ENCODE results near the gene CLCN7. TPM values are rescaled to one million over a fixed set of nuclear protein-coding genes. Genes with fewer than 3 reads are reported as not detected.

Gene CLCN7
- total and polyA plus RNA-seq, 2 of the 13 experiments (the other 11 are each of a cell fraction or from before 2014, with no cell fraction given), result 24.6 to 25.1 TPM

DNA sequence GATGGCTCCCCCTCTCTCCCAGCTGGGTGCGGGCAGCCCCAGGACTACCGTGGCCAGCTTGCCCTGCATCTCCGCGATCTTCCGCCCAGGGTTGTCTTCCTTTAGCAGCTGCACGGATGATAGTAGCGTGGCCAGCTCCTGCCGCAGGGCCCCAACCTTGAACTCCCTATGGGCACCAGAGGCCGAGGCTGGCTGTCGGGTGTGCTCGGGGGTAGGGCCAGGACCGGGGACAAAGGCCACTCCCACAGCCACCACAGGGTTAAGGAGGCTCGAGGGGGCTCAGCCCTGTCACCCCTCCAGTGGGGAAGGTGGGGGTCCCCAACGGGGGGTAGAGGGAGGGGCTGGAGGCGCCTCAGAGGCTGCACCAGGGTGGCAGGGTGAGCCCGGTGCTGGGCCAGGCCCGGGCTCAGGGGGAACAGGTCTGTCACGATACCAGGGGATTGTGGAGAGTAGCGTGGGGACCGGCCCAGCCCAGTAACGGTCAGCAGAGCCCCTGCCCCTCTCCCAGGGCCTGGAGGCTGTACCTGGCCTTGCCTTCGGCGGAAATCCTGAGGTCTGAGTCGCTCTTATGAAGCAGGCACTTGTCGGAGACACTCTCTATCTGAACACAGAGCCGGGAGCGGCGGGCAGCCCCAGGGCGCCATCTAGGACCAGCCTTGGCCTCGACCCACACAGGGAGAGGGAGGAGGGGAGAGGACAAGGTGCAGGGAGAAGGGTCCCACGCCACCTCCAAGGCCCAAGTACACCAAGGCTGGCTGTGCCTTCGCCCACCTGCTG, 38.7 kb downstream of the CLCN7 start (continued):
- TF ChIP-seq, protein P1, sequence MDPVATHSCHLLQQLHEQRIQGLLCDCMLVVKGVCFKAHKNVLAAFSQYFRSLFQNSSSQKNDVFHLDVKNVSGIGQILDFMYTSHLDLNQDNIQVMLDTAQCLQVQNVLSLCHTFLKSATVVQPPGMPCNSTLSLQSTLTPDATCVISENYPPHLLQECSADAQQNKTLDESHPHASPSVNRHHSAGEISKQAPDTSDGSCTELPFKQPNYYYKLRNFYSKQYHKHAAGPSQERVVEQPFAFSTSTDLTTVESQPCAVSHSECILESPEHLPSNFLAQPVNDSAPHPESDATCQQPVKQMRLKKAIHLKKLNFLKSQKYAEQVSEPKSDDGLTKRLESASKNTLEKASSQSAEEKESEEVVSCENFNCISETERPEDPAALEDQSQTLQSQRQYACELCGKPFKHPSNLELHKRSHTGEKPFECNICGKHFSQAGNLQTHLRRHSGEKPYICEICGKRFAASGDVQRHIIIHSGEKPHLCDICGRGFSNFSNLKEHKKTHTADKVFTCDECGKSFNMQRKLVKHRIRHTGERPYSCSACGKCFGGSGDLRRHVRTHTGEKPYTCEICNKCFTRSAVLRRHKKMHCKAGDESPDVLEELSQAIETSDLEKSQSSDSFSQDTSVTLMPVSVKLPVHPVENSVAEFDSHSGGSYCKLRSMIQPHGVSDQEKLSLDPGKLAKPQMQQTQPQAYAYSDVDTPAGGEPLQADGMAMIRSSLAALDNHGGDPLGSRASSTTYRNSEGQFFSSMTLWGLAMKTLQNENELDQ (CRISPR knock-in tag; IDR thresholded peaks at IDR 0.05; ENCODE audit: borderline replicate concordance), result no peak
- TF ChIP-seq, protein P2, sequence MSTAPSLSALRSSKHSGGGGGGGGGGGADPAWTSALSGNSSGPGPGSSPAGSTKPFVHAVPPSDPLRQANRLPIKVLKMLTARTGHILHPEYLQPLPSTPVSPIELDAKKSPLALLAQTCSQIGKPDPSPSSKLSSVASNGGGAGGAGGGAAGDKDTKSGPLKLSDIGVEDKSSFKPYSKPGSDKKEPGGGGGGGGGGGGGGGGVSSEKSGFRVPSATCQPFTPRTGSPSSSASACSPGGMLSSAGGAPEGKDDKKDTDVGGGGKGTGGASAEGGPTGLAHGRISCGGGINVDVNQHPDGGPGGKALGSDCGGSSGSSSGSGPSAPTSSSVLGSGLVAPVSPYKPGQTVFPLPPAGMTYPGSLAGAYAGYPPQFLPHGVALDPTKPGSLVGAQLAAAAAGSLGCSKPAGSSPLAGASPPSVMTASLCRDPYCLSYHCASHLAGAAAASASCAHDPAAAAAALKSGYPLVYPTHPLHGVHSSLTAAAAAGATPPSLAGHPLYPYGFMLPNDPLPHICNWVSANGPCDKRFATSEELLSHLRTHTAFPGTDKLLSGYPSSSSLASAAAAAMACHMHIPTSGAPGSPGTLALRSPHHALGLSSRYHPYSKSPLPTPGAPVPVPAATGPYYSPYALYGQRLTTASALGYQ (CRISPR knock-in tag; IDR thresholded peaks at IDR 0.05), result no peak
- TF ChIP-seq, protein P3, sequence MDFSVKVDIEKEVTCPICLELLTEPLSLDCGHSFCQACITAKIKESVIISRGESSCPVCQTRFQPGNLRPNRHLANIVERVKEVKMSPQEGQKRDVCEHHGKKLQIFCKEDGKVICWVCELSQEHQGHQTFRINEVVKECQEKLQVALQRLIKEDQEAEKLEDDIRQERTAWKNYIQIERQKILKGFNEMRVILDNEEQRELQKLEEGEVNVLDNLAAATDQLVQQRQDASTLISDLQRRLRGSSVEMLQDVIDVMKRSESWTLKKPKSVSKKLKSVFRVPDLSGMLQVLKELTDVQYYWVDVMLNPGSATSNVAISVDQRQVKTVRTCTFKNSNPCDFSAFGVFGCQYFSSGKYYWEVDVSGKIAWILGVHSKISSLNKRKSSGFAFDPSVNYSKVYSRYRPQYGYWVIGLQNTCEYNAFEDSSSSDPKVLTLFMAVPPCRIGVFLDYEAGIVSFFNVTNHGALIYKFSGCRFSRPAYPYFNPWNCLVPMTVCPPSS (IDR thresholded peaks at IDR 0.05), result no peak
- no peak for TF ChIP-seq TSC22D2 (CRISPR knock-in tag; IDR thresholded peaks at IDR 0.05; ENCODE audit: borderline replicate concordance)
- TF ChIP-seq, protein P4, sequence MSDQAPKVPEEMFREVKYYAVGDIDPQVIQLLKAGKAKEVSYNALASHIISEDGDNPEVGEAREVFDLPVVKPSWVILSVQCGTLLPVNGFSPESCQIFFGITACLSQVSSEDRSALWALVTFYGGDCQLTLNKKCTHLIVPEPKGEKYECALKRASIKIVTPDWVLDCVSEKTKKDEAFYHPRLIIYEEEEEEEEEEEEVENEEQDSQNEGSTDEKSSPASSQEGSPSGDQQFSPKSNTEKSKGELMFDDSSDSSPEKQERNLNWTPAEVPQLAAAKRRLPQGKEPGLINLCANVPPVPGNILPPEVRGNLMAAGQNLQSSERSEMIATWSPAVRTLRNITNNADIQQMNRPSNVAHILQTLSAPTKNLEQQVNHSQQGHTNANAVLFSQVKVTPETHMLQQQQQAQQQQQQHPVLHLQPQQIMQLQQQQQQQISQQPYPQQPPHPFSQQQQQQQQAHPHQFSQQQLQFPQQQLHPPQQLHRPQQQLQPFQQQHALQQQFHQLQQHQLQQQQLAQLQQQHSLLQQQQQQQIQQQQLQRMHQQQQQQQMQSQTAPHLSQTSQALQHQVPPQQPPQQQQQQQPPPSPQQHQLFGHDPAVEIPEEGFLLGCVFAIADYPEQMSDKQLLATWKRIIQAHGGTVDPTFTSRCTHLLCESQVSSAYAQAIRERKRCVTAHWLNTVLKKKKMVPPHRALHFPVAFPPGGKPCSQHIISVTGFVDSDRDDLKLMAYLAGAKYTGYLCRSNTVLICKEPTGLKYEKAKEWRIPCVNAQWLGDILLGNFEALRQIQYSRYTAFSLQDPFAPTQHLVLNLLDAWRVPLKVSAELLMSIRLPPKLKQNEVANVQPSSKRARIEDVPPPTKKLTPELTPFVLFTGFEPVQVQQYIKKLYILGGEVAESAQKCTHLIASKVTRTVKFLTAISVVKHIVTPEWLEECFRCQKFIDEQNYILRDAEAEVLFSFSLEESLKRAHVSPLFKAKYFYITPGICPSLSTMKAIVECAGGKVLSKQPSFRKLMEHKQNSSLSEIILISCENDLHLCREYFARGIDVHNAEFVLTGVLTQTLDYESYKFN (CRISPR knock-in tag; conservative IDR thresholded peaks at IDR 0.05), result peak; percentile 30; the same call in 1 of the 2 replicates
- no peak for TF ChIP-seq NFYB (CRISPR knock-in tag; IDR thresholded peaks at IDR 0.05)
- no peak for TF ChIP-seq ZNF180 (CRISPR knock-in tag; IDR thresholded peaks at IDR 0.05; ENCODE audit: borderline replicate concordance, low read depth)
- TF ChIP-seq ZNF496 (CRISPR knock-in tag; IDR thresholded peaks at IDR 0.05; ENCODE audit: insufficient replicate concordance), result no peak
- no peak for TF ChIP-seq ISL2 (CRISPR knock-in tag; IDR thresholded peaks at IDR 0.05)
- TF ChIP-seq ZNF788 (CRISPR knock-in tag; IDR thresholded peaks at IDR 0.05; ENCODE audit: borderline replicate concordance), result 0 out of 2 replicates have a peak, but pooled peaks have one; percentile 54
- TF ChIP-seq ZNF619 (CRISPR knock-in tag; IDR thresholded peaks at IDR 0.05), result no peak
- TF ChIP-seq ARID2 (CRISPR knock-in tag; IDR thresholded peaks at IDR 0.05; ENCODE audit: borderline replicate concordance), result no peak
- TF ChIP-seq SIX4 (CRISPR knock-in tag; IDR thresholded peaks at IDR 0.05), result no peak
- TF ChIP-seq, protein P5, sequence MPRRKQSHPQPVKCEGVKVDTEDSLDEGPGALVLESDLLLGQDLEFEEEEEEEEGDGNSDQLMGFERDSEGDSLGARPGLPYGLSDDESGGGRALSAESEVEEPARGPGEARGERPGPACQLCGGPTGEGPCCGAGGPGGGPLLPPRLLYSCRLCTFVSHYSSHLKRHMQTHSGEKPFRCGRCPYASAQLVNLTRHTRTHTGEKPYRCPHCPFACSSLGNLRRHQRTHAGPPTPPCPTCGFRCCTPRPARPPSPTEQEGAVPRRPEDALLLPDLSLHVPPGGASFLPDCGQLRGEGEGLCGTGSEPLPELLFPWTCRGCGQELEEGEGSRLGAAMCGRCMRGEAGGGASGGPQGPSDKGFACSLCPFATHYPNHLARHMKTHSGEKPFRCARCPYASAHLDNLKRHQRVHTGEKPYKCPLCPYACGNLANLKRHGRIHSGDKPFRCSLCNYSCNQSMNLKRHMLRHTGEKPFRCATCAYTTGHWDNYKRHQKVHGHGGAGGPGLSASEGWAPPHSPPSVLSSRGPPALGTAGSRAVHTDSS (CRISPR knock-in tag; conservative IDR thresholded peaks at IDR 0.05), result no peak
